Measurements from ENCODE around the gene TRDN. TPM values are rescaled to one million over a fixed set of nuclear protein-coding genes. Genes with fewer than 3 reads are reported as not detected.
A peak's percentile ranks its signal among the peaks of the same experiment; 100 is the strongest.
"Not testable (repeated sequence)": the region's sequence is repeated elsewhere in the genome, so short reads cannot be mapped to it uniquely, and the experiment has no call there.

Gene TRDN
- total RNA-seq, 1 donor from 2014 or later: not detected

DNA sequence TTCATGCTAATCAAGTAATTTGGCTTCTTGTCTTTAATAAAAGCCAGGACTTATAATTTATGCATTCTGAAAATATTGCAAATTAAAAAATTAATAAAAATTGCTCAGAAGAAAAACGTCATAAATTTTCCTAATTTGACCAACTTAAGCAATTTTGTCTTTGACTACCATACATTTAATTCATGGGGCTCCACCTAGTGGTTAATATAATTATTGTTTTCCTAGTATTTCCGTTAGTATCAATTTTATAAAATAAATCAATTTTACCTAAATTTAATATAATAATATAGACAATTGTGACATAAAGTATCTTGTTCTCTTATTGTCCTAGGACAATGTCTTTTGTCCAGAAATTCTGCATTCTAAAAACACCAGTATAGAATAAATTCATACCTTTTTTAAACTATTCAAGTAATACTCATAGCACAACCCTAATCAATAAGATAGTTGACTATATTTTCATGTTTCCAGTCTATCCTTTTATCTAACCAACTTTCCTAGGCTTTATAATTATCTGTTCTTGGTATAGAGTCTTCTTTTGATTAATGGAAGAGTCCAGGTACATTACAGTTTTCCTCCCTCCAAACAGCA is 319.9 kb downstream of the TRDN start:
- peak; percentile 26 for DNase-seq (ENCODE audit: low read depth)
- TF ChIP-seq CTCF (IDR thresholded peaks at IDR 0.05; ENCODE audit: insufficient read depth, low read length, severe bottlenecking): peak; percentile 2
- H3K4me3 ChIP-seq (ENCODE audit: low read depth, low read length): no peak overlapping the region
- no peaks in the 10 kb centered on the region for H3K36me3 ChIP-seq (ENCODE audit: control insufficient read depth, insufficient read depth, low read length)
- no peaks in the 10 kb centered on the region for H3K27me3 ChIP-seq (ENCODE audit: control insufficient read depth, insufficient read depth, low read length)
- no peak for FAIRE-seq

- not testable (repeated sequence) for H3K4me3 ChIP-seq (ENCODE audit: low read depth, low read length); H3K27me3 ChIP-seq (ENCODE audit: control insufficient read depth, insufficient read depth, low read length); H3K36me3 ChIP-seq (ENCODE audit: control insufficient read depth, insufficient read depth, low read length); DNase-seq (ENCODE audit: low read depth); FAIRE-seq
These were observed 322.3 kb downstream of the TRDN start for GRCh38 chr6:123314459-123314858.

DNA sequence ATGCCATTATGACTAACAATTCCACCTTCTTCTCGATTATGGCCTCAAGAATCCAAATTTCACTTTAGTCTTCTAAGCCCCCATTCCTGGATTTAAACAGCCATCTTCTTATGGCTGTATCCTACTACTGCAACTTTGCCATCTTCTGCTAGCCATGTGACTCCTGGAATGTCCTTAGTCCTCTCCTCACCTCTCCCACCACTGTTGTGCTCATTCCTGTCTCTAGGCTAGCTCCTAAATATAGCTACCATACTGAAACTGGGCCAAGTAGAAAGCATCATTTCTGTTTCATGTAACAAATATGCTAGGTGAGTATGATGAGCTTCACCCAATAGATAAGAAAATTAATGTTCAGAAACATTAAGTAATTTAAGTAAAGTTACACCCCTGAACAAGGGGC is 327.6 kb downstream of the TRDN start:
- no peak for DNase-seq (ENCODE audit: low read depth)
- Histone ChIP-seq H3K4me3 (ENCODE audit: low read depth, low read length) (no peak overlapping the region), H3K27me3 (ENCODE audit: control insufficient read depth, insufficient read depth, low read length) (no peaks in the 10 kb centered on the region), H3K36me3 (ENCODE audit: control insufficient read depth, insufficient read depth, low read length) (no peaks in the 10 kb centered on the region)
- FAIRE-seq: no peak
- TF ChIP-seq CTCF (IDR thresholded peaks at IDR 0.05; ENCODE audit: insufficient read depth, low read length, severe bottlenecking): no peak

DNA sequence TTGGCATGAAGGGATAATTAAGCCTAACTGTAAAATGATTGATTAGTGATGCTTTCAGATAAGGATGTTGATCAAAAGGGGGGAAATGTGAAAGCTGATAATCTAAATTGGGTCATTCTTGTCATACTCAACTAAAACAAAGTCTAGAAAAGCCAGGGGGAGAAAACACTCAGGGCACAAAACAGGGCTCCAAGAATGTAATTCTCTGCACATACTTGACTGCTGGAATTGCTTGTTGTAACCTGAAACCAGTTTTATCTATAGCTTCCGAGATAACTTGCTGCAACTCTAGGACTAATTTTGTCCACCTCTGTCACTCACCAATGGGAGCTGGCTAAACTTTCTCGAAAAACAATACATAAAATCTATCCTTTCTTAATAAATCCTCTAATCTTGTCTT is 330.4 kb downstream of the TRDN start:
- no peak for FAIRE-seq
- Histone ChIP-seq H3K36me3 (ENCODE audit: control insufficient read depth, insufficient read depth, low read length) (no peaks in the 10 kb centered on the region), H3K4me3 (ENCODE audit: low read depth, low read length) (no peak overlapping the region), H3K27me3 (ENCODE audit: control insufficient read depth, insufficient read depth, low read length) (no peaks in the 10 kb centered on the region)
- TF ChIP-seq CTCF (IDR thresholded peaks at IDR 0.05; ENCODE audit: insufficient read depth, low read length, severe bottlenecking): no peak
- no peak for DNase-seq (ENCODE audit: low read depth)

GRCh38 chr6:123295672-123296071 is 341.1 kb downstream of the TRDN start:
- no peaks in the 10 kb centered on the region for H3K27me3 ChIP-seq (ENCODE audit: control insufficient read depth, insufficient read depth, low read length)
- no peak overlapping the region for H3K4me3 ChIP-seq (ENCODE audit: low read depth, low read length)
- no peaks in the 10 kb centered on the region for H3K36me3 ChIP-seq (ENCODE audit: control insufficient read depth, insufficient read depth, low read length)
- DNase-seq (ENCODE audit: low read depth) (no peak), FAIRE-seq (no peak)
- TF ChIP-seq CTCF (IDR thresholded peaks at IDR 0.05; ENCODE audit: insufficient read depth, low read length, severe bottlenecking): no peak

GRCh38 chr6:123295181-123295580 is 341.6 kb downstream of the TRDN start:
- H3K27me3 ChIP-seq (ENCODE audit: control insufficient read depth, insufficient read depth, low read length): no peaks in the 10 kb centered on the region
- TF ChIP-seq CTCF (IDR thresholded peaks at IDR 0.05; ENCODE audit: insufficient read depth, low read length, severe bottlenecking): no peak
- DNase-seq (ENCODE audit: low read depth) (no peak), FAIRE-seq (no peak)
- H3K36me3 ChIP-seq (ENCODE audit: control insufficient read depth, insufficient read depth, low read length): no peaks in the 10 kb centered on the region
- H3K4me3 ChIP-seq (ENCODE audit: low read depth, low read length): no peak overlapping the region
